ENCODE data around the gene RUBCNL.

GRCh38 chr13:46383383-46383782 is 3.7 kb downstream of the RUBCNL start:
- TF ChIP-seq, protein P1, sequence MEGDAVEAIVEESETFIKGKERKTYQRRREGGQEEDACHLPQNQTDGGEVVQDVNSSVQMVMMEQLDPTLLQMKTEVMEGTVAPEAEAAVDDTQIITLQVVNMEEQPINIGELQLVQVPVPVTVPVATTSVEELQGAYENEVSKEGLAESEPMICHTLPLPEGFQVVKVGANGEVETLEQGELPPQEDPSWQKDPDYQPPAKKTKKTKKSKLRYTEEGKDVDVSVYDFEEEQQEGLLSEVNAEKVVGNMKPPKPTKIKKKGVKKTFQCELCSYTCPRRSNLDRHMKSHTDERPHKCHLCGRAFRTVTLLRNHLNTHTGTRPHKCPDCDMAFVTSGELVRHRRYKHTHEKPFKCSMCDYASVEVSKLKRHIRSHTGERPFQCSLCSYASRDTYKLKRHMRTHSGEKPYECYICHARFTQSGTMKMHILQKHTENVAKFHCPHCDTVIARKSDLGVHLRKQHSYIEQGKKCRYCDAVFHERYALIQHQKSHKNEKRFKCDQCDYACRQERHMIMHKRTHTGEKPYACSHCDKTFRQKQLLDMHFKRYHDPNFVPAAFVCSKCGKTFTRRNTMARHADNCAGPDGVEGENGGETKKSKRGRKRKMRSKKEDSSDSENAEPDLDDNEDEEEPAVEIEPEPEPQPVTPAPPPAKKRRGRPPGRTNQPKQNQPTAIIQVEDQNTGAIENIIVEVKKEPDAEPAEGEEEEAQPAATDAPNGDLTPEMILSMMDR (conservative IDR thresholded peaks at IDR 0.05): no peak
- no peak for TF ChIP-seq ZFX (IDR thresholded peaks at IDR 0.05)
